Heart left ventricle (tissue), 16 donors: Measurements from ENCODE around the gene MLPH. TPM values are rescaled to one million over a fixed set of nuclear protein-coding genes. Genes with fewer than 3 reads are reported as not detected.

ENCODE experiments used
- ATAC-seq, 4 donors: fragments of 200-7000 bp; cut with Tn5 transposase; one replicate each; pipeline ENCODE4 v1.9.1; 2020 to 2022; ENCODE audit warnings: moderate library complexity in 4 of 4, mild to moderate bottlenecking in 3 of 4, moderate number of reproducible peaks in 1 of 4
- DNase-seq, 5 donors: peaks; one replicate each; pipeline ENCODE4 v3.0.0-alpha.2; 2020
- H3K27ac ChIP-seq, 12 donors: fragments of 200-600 bp; sonication (generic) in 4 of 12; one replicate each; pipeline versions ENCODE4 v1.5.0 to v1.8.0; 2016 to 2022; ENCODE audit warnings: mild to moderate bottlenecking in 2 of 12
- H3K27me3 ChIP-seq, 9 donors: fragments of 200-600 bp; sonication (generic) in 2 of 9; one replicate each; pipeline versions ENCODE4 v1.5.1 to v1.8.0; 2016 to 2022; ENCODE audit warnings: mild to moderate bottlenecking in 3 of 9
- H3K36me3 ChIP-seq, 9 donors: fragments of 200-600 bp; sonication (generic) in 2 of 9; one replicate each; pipeline versions ENCODE4 v1.5.0 to v1.8.0; 2018 to 2022; ENCODE audit warnings: mild to moderate bottlenecking in 2 of 9
- H3K4me1 ChIP-seq, 12 donors: fragments of 200-600 bp; sonication (generic) in 4 of 12; one replicate each; pipeline versions ENCODE4 v1.5.0 to v1.8.0; 2016 to 2022; ENCODE audit warnings: mild to moderate bottlenecking in 3 of 12
- H3K4me3 ChIP-seq, 12 donors: fragments of 200-600 bp; sonication (generic) in 4 of 12; one replicate each; pipeline versions ENCODE4 v1.5.0 to v1.8.0; 2017 to 2022; ENCODE audit warnings: mild to moderate bottlenecking in 9 of 12, moderate library complexity in 4 of 12
- H3K9me3 ChIP-seq, 12 donors: fragments of 200-600 bp; sonication (generic) in 4 of 12; one replicate each; pipeline versions ENCODE4 v1.5.0 to v1.8.0; 2016 to 2022; ENCODE audit warnings: mild to moderate bottlenecking in 1 of 12
- CTCF ChIP-seq, 12 donors: fragments of 200-600 bp; sonication (generic) in 4 of 12; IDR thresholded peaks; one replicate each; pipeline versions ENCODE4 v1.5.0 to v1.8.0; 2018 to 2022; ENCODE audit warnings: antibody characterized with exemption in 12 of 12, mild to moderate bottlenecking in 5 of 12
- POLR2A ChIP-seq, 2 donors: fragments of 450-650 bp; IDR thresholded peaks; one replicate each; pipeline ENCODE4 v1.6.1; 2017; ENCODE audit warnings: antibody characterized with exemption in 2 of 2, mild to moderate bottlenecking in 2 of 2, moderate library complexity in 2 of 2
- WGBS, 4 donors: extraction: QIAGEN DNeasy Blood & Tissue Kit in 2 of 4; methylation state at CpG; one replicate each; pipeline versions ENCODE4 v1.1.5 to v1.1.7; 2013 to 2018; 5-methylcytosine and 5-hydroxymethylcytosine counted together
- intact Hi-C, 10 donors: fragments of 100-400 bp; cut with DNase I; formaldehyde crosslinking; loops; one replicate each; pipeline versions ENCODE4 v1.11.1 to v1.14.2; 2022
- polyA plus RNA-seq, 2 donors: library from polyadenylated mRNA; stranded (reverse); fragments of 200-250 nt; gene quantifications; one replicate each; pipeline ENCODE4 v1.2.3, GENCODE V29; 2013
- total RNA-seq, 9 donors: library from RNA; depleted of rRNA in 2 of 9; stranded (reverse); fragments of >200 nt in 2 of 9; fragmentation: NEBNext Ultra II Directional in 3 of 9; extraction: Animal tissue kit (Norgen Biotek cat#: 25700) in 3 of 9; gene quantifications; one replicate each; pipeline versions ENCODE4 v1.1.0 to v1.2.4, GENCODE V29; 2016 to 2023
- donor health status: ischemic (EF 13 %, LVEDD 7.1; RV severe dilation, severe dysfunction).
- donor health status: healthy with polysubstance abuse.
- donor health status: DM: no; HTN: yes; CAD: no.
- donor health status: DM: no; HTN: no; CAD: no.
- donor health status: ischemic (EF 25% LVEDD 6.9; RV normal size, moderate dysfunction).
- donor health status: ischemic (EF 25% LVEDD 5.7; RV mildly dilated, moderate dysfunction).
- donor health status: healthy.
- donor health status: DM: yes; HTN: yes; CAD: no.
- donor health status: ischemic (EF 35%, LVEDD 5.7; RV mildly dilated, moderate dysfunction).
- donor health status: nonischemic (EF 11% LVEDD 7.7; RV severe dilation, severe dysfunction).
- donor health status: DM: yes; HTN: yes; CAD: no.
- donor health status: PGD.
- donor health status: ischemic (EF 29% LVEDD 5.4; RV normal size, mild dysfunction).
- donor health status: nonischemic (EF 23%, LVEDD 6.1; RV moderate dilation, normal function).

Gene MLPH
- total and polyA plus RNA-seq, 11 donors: 18.3 to 60.3 (median 30.7) TPM

GRCh38 chr2:237535385-237536082, 48.5 kb downstream of the MLPH start:
- no peak for TF ChIP-seq CTCF (IDR thresholded peaks at IDR 0.05)
- no peak for TF ChIP-seq POLR2A (IDR thresholded peaks at IDR 0.05)
- 91 to 95% (median 93%) methylated on average over 8 of the region's 8 CpGs for WGBS, 4 donors

GRCh38 chr2:237536083-237536415, 49.0 kb downstream of the MLPH start:
- DNase-seq (no peak), ATAC-seq (no peak)
- Histone ChIP-seq H3K9me3 (no peaks in the 10 kb centered on the region), H3K27ac (no peak overlapping the region), H3K36me3 (peaks cover 0 to 9% (median 0%) of the 10 kb centered on the region in 9 donors), H3K4me3 (no peak overlapping the region), H3K27me3 (no peaks in the 10 kb centered on the region), H3K4me1 (peaks cover 0 to 16% (median 12%) of the 10 kb centered on the region in 12 donors)
- WGBS, 4 donors: 75 to 96% (median 93%) methylated on average over 5 of the region's 5 CpGs
- TF ChIP-seq POLR2A (IDR thresholded peaks at IDR 0.05) (no peak), CTCF (IDR thresholded peaks at IDR 0.05) (no peak)
- intact Hi-C loops: no loop called here

More at GRCh38 chr2:237535385-237536082, 48.5 kb downstream of the MLPH start:
- H3K4me3 ChIP-seq: no peak overlapping the region
- H3K27me3 ChIP-seq: no peaks in the 10 kb centered on the region
- H3K36me3 ChIP-seq: peaks cover 0 to 9% (median 0%) of the 10 kb centered on the region in 9 donors
- intact Hi-C loops: no loop called here
- ATAC-seq (no peak), DNase-seq (no peak)
- no peaks in the 10 kb centered on the region for H3K9me3 ChIP-seq
- H3K4me1 ChIP-seq: peaks cover 0 to 11% (median 7%) of the 10 kb centered on the region in 12 donors
- H3K27ac ChIP-seq: no peak overlapping the region

GRCh38 chr2:237536617-237537016, 49.6 kb downstream of the MLPH start:
- ATAC-seq: no peak
- H3K4me3 ChIP-seq: no peak overlapping the region
- intact Hi-C loops: no loop called here
- H3K27me3 ChIP-seq: no peaks in the 10 kb centered on the region
- peaks cover 0 to 20% (median 16%) of the 10 kb centered on the region in 12 donors for H3K4me1 ChIP-seq
- peaks cover 0 to 9% (median 0%) of the 10 kb centered on the region in 9 donors for H3K36me3 ChIP-seq
- TF ChIP-seq POLR2A (IDR thresholded peaks at IDR 0.05): no peak
- TF ChIP-seq CTCF (IDR thresholded peaks at IDR 0.05): no peak
- DNase-seq: no peak
- WGBS, 4 donors: 89 to 96% (median 94%) methylated on average over 9 of the region's 9 CpGs
- H3K9me3 ChIP-seq: no peaks in the 10 kb centered on the region
- no peak overlapping the region for H3K27ac ChIP-seq

- DNase-seq (peak in 1 of 5 donors; percentile 4), ATAC-seq (no peak)
- WGBS, 4 donors: 74 to 82% (median 80%) methylated on average over 29 of the region's 29 CpGs
- Histone ChIP-seq H3K4me3 (no peak overlapping the region), H3K36me3 (peaks cover 0 to 3% (median 0%) of the 10 kb centered on the region in 9 donors), H3K27ac (no peak overlapping the region), H3K9me3 (no peaks in the 10 kb centered on the region), H3K27me3 (no peaks in the 10 kb centered on the region), H3K4me1 (peaks cover 0 to 20% (median 16%) of the 10 kb centered on the region in 12 donors)
- intact Hi-C loops: no loop called here
- TF ChIP-seq CTCF (IDR thresholded peaks at IDR 0.05) (no peak), POLR2A (IDR thresholded peaks at IDR 0.05) (no peak)
Measured at GRCh38 chr2:237538001-237538720, 51.1 kb downstream of the MLPH start.
